ENCODE measurements around the gene RIN1. TPM values are rescaled to one million over a fixed set of nuclear protein-coding genes. Genes with fewer than 3 reads are reported as not detected.
A peak's percentile ranks its signal among the peaks of the same experiment; 100 is the strongest.

RIN1 gene
- total RNA-seq, 4 donors from 2014 or later, result 3.8 to 9.3 (median 4.7) TPM

GRCh38 chr11:66349084-66349386, 12.8 kb upstream of the RIN1 start:
- H3K36me3 ChIP-seq, result peaks cover 0 to 4% of the 10 kb centered on the region in 2 donors
- H3K4me3 ChIP-seq, result no peak overlapping the region
- no peak overlapping the region for H3K27ac ChIP-seq
- peaks cover 0 to 39% (median 21%) of the 10 kb centered on the region in 3 donors for H3K4me1 ChIP-seq
- no peak for ATAC-seq
- WGBS, 2 donors (ENCODE audit: low coverage in 1 of 2), result 58% methylated on average over 2 of the region's 2 CpGs; no CpG with 5 or more reads in 1 of the 2 donors
- TF ChIP-seq POLR2AphosphoS5 (IDR thresholded peaks at IDR 0.05) (no peak), POLR2A (IDR thresholded peaks at IDR 0.05) (no peak), CTCF (IDR thresholded peaks at IDR 0.05) (no peak), EP300 (IDR thresholded peaks at IDR 0.05) (no peak)
- no peaks in the 10 kb centered on the region for H3K27me3 ChIP-seq
- no peaks in the 10 kb centered on the region for H3K9me3 ChIP-seq

GRCh38 chr11:66347425-66348276, 11.4 kb upstream of the RIN1 start, which contains the start of gene B4GAT1:
Gene B4GAT1, minus strand, starts transcription at chr11:66347629. Its CDS starts 84 bp downstream, at chr11:66347545.
- ATAC-seq, result peak; percentile 82
- Histone ChIP-seq H3K27ac (peak within 1 kb of the TSS; percentile 81 to 96 (median 90)), H3K9me3 (no peaks in the 10 kb centered on the region), H3K27me3 (no peaks in the 10 kb centered on the region), H3K4me1 (peaks cover 0 to 53% (median 28%) of the 10 kb centered on the region in 3 donors), H3K4me3 (peak within 1 kb of the TSS; percentile 66 to 97), H3K36me3 (no peaks in the 10 kb centered on the region)
- 0% methylated on average over 12 of the region's 101 CpGs; no CpG with 5 or more reads in 1 of the 2 donors for WGBS, 2 donors (ENCODE audit: low coverage in 1 of 2)
- TF ChIP-seq CTCF (IDR thresholded peaks at IDR 0.05) (no peak), EP300 (IDR thresholded peaks at IDR 0.05) (no peak), POLR2A (IDR thresholded peaks at IDR 0.05) (peak; percentile 33 to 43), POLR2AphosphoS5 (IDR thresholded peaks at IDR 0.05) (peak; percentile 35)

- peak overlapping the region; percentile 66 to 97 for H3K4me3 ChIP-seq
- ATAC-seq, result no peak
- peaks cover 0 to 53% (median 28%) of the 10 kb centered on the region in 3 donors for H3K4me1 ChIP-seq
- peaks cover 0 to 7% of the 10 kb centered on the region in 2 donors for H3K36me3 ChIP-seq
- H3K27me3 ChIP-seq, result no peaks in the 10 kb centered on the region
- 88% methylated on average over 5 of the region's 68 CpGs; no CpG with 5 or more reads in 1 of the 2 donors for WGBS, 2 donors (ENCODE audit: low coverage in 1 of 2)
- H3K27ac ChIP-seq, result peak overlapping the region; percentile 51 to 96 (median 90)
- TF ChIP-seq EP300 (IDR thresholded peaks at IDR 0.05), result no peak
- peak in 1 of 4 experiments; percentile 1 for TF ChIP-seq CTCF (IDR thresholded peaks at IDR 0.05)
- TF ChIP-seq POLR2A (IDR thresholded peaks at IDR 0.05), result no peak
- TF ChIP-seq POLR2AphosphoS5 (IDR thresholded peaks at IDR 0.05), result no peak
- no peaks in the 10 kb centered on the region for H3K9me3 ChIP-seq
These were observed 10.5 kb upstream of the RIN1 start for GRCh38 chr11:66346476-66347424.

- ATAC-seq, result peak; percentile 1
- TF ChIP-seq POLR2AphosphoS5 (IDR thresholded peaks at IDR 0.05), result no peak
- TF ChIP-seq EP300 (IDR thresholded peaks at IDR 0.05), result no peak
- TF ChIP-seq POLR2A (IDR thresholded peaks at IDR 0.05), result no peak
- no peak for TF ChIP-seq CTCF (IDR thresholded peaks at IDR 0.05)
- Histone ChIP-seq H3K4me3 (peak overlapping the region; percentile 84 to 97), H3K27me3 (no peaks in the 10 kb centered on the region), H3K9me3 (no peaks in the 10 kb centered on the region), H3K36me3 (peaks cover 0 to 22% of the 10 kb centered on the region in 2 donors), H3K27ac (peak overlapping the region; percentile 10 to 96 (median 90)), H3K4me1 (peaks cover 0 to 53% (median 28%) of the 10 kb centered on the region in 3 donors)
- WGBS, 2 donors (ENCODE audit: low coverage in 1 of 2), result 0 to 4% methylated on average over 1 to 2 of the region's 7 CpGs
These were observed 9.0 kb upstream of the RIN1 start for GRCh38 chr11:66345316-66345649.
